GM18505 (cell line): ENCODE results near the gene KDM5C.

Experiments used
- ATAC-seq: cut with Tn5 transposase; IDR thresholded peaks from one replicate; pipeline ENCODE4 v1.9.1; 2021; ENCODE audit not compliant: unreplicated experiment
- POLR2A ChIP-seq: IDR thresholded peaks from 4 replicates; pipeline ENCODE4 v1.6.1; 2011; ENCODE audit warnings: borderline replicate concordance; ENCODE audit not compliant: insufficient read depth, insufficient read length; ENCODE audit errors: extremely low read depth

The KDM5C gene

GRCh38 chrX:53257670-53258423 lies 32.8 kb upstream of the KDM5C start:
- ATAC-seq = no peak
- TF ChIP-seq POLR2A = no peak

GRCh38 chrX:53257166-53257565 lies 32.2 kb upstream of the KDM5C start:
- no peak for TF ChIP-seq POLR2A

GRCh38 chrX:53256446-53257041 lies 31.5 kb upstream of the KDM5C start:
- no peak for ATAC-seq
- no peak for TF ChIP-seq POLR2A

More at GRCh38 chrX:53257166-53257565, 32.2 kb upstream of the KDM5C start:
- no peak for ATAC-seq

- no peak for ATAC-seq
- TF ChIP-seq POLR2A = no peak
Observed at GRCh38 chrX:53255738-53256191, 30.8 kb upstream of the KDM5C start.

DNA sequence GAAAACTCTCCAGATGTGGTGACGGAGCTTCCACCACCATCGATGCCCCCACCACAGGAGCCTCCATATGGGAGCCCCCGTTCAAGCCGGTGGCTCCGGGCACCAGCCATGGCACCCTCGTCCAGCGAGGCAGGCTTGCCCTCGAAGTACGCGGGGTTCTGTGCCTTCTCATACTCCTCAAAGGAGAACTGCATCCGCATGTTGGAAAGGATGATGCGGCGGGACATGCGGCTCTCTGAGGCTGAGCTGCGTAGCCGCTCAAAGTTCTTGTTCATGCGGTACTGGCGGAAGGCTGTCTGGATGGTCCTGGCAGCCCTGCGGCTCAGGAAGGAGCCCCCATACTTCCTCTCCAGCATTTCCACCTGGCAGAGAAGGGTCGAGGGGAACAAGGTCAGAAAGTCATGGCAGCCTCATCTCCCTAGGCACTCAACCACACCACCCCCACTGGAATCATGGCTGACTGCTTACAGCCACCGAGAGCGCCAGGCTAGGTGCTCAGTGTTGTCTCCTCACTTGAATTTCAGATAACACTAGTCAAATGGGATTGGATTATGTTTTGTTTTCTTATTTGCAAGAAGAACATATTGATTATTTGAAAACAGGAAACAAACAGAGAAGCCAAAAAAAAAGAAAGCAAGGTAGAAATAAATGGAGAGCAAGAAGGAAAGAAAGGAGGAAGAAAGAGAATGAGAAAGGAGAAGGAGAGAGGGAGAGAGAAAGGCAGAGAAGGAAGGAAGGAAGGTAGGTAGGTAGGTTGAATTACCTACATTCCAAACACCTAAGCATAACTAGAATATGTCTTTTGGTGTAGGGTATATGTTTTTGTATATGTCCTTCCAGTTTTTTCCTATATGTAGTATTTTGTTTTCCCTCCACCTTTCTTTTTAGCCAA lies 29.8 kb upstream of the KDM5C start:
- TF ChIP-seq POLR2A = no peak
- ATAC-seq = no peak

- ATAC-seq = no peak
- TF ChIP-seq POLR2A = no peak
Observed at GRCh38 chrX:53253293-53254020, 28.4 kb upstream of the KDM5C start.

DNA sequence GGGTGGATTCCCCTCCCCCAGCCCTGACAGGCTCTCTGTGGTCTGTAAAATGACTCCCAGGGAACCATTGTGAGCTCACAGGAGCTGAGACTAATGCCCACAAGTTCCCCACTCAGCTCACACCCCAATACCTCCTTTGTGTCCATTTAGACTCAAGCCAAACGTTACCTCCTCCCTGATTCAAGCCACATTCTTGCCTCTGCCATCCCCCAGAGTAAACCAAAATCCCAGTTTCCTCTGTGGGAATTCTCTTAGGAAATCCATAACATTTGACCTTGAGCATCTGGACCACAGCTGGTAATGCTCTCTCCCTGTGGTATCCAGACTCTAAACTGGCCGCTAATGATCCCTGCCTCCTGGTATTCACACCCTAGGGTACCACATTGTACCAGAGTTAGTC lies 26.3 kb upstream of the KDM5C start:
- no peak for TF ChIP-seq POLR2A
- no peak for ATAC-seq

DNA sequence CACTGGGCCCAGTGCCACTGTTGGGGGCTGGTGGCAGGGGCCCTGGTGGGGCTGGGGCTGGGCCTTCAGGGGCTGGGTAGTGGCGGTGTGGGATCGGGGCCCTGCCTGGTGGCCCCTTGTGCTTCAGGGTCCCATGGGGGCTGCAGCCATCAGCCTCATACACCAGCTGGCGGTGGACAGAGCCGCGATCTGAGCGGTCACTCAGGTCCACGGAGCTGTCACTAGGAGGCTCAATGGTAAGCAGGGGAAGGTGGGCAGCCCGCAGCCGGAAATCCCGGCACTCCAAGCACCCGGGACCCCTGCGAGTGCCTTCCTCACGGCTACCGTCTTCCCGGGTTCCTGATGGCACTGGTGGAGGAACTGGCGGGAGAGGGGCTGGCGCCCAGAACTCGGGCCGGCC lies 25.5 kb upstream of the KDM5C start:
- TF ChIP-seq POLR2A = no peak
- ATAC-seq = no peak

- no peak for TF ChIP-seq POLR2A
- no peak for ATAC-seq
Observed at GRCh38 chrX:53249408-53250042, 24.5 kb upstream of the KDM5C start.

DNA sequence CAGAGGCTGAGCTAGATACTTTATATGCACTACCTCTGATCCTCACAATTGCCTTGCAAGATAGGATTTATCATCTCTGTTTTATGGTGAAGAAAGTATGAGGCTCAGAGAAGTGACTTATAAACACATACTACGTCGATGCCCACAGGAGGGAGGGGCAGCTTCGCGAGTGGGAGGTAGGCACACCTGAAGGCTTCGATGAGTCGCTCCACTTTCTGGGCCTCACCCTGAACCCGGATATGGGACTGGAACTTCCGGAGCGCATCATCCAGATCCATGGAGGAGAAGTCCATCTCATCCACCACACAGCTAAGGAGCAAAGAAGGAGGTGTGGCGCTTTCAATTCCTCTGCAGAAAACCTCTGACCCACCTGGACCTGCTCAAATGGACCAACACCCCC lies 22.9 kb upstream of the KDM5C start:
- ATAC-seq = no peak
- no peak for TF ChIP-seq POLR2A

DNA sequence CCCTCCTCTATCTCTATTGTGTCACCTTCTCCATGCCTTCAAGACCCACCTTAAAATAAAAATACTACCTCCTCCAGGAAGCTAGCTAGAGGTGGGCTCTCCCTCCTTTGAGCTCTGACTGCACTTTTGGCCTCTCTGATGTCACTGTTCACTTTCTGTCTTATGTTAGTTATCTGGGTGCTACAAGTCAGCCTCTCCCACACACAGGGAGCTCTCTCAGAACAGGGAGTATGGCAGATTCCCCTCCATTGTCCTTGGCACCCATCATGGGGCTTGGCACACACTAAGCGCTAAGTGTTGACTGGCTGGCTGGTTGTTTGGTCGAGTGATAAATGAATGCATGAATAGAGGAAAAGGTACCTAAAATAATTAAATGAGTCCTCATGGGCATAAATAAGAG lies 21.2 kb upstream of the KDM5C start:
- ATAC-seq = no peak
- no peak for TF ChIP-seq POLR2A

- no peak for ATAC-seq
- no peak for TF ChIP-seq POLR2A
Observed at GRCh38 chrX:53244610-53245009, 19.6 kb upstream of the KDM5C start.

DNA sequence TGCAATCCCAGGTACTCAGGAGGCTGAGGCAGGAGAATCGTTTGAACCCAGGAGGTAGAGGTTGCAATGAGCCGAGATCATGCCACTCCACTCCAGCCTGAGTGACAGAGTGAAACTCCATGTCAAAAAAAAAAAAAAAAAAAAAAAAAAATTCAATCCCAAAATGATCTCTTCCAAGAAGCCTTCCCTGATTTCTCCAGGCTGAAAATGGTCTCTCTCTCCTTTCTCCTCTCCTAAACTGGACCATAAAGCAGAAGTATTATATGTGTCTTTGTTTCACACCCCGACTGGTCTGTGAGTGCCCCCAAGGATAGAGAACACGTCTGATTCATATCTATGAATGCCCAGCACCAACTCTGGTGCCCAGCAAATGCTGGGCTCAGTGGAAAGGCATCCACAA lies 17.3 kb upstream of the KDM5C start:
- TF ChIP-seq POLR2A = no peak
- no peak for ATAC-seq

GRCh38 chrX:53241558-53241957 lies 16.6 kb upstream of the KDM5C start:
- TF ChIP-seq POLR2A = no peak
- ATAC-seq = no peak
